Upper lobe of left lung (tissue), 4 donors: ENCODE results near the gene FAM180A.

Experiments used
- POLR2AphosphoS5 ChIP-seq, 2 donors: sonication (generic); formaldehyde crosslinking; IDR thresholded peaks; one replicate each; pipeline ENCODE4 v1.5.1; 2017; ENCODE audit warnings: antibody characterized with exemption in 2 of 2
- TF ChIP-seq, protein P1 (sequence below), 6 experiments: fragments of 450-650 bp in 4 of 6; fragments of 200-600 bp in 2 of 6; sonication (generic) in 2 of 6; IDR thresholded peaks; one replicate each; pipeline ENCODE4 v1.5.1; 2016 to 2019; ENCODE audit warnings: antibody characterized with exemption in 6 of 6

GRCh38 chr7:135684699-135685098, 63.9 kb downstream of the FAM180A start:
- TF ChIP-seq, protein P1, sequence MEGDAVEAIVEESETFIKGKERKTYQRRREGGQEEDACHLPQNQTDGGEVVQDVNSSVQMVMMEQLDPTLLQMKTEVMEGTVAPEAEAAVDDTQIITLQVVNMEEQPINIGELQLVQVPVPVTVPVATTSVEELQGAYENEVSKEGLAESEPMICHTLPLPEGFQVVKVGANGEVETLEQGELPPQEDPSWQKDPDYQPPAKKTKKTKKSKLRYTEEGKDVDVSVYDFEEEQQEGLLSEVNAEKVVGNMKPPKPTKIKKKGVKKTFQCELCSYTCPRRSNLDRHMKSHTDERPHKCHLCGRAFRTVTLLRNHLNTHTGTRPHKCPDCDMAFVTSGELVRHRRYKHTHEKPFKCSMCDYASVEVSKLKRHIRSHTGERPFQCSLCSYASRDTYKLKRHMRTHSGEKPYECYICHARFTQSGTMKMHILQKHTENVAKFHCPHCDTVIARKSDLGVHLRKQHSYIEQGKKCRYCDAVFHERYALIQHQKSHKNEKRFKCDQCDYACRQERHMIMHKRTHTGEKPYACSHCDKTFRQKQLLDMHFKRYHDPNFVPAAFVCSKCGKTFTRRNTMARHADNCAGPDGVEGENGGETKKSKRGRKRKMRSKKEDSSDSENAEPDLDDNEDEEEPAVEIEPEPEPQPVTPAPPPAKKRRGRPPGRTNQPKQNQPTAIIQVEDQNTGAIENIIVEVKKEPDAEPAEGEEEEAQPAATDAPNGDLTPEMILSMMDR (IDR thresholded peaks at IDR 0.05): no peak
- no peak for TF ChIP-seq POLR2AphosphoS5 (IDR thresholded peaks at IDR 0.05)
